ENCODE measurements around the gene ITGB2.
A peak's percentile ranks its signal among the peaks of the same experiment; 100 is the strongest.

The ITGB2 gene

GRCh38 chr21:44850905-44851657 is 69.6 kb downstream of the ITGB2 start:
- no peak overlapping the region for H3K4me3 ChIP-seq (ENCODE audit: low read depth, low read length)
- no peak for TF ChIP-seq CTCF (IDR thresholded peaks at IDR 0.05; ENCODE audit: insufficient read depth, low read depth, low read length, missing control alignments)
- DNase-seq (ENCODE audit: low read depth), result no peak

GRCh38 chr21:44850208-44850800 is 70.4 kb downstream of the ITGB2 start:
- H3K4me3 ChIP-seq (ENCODE audit: low read depth, low read length), result no peak overlapping the region
- TF ChIP-seq CTCF (IDR thresholded peaks at IDR 0.05; ENCODE audit: insufficient read depth, low read depth, low read length, missing control alignments), result no peak
- DNase-seq (ENCODE audit: low read depth), result no peak

- no peak overlapping the region for H3K4me3 ChIP-seq (ENCODE audit: low read depth, low read length)
- TF ChIP-seq CTCF (IDR thresholded peaks at IDR 0.05; ENCODE audit: insufficient read depth, low read depth, low read length, missing control alignments), result no peak
- no peak for DNase-seq (ENCODE audit: low read depth)
Measured at GRCh38 chr21:44849616-44850130, 71.0 kb downstream of the ITGB2 start.

- no peak overlapping the region for H3K4me3 ChIP-seq (ENCODE audit: low read depth, low read length)
- no peak for DNase-seq (ENCODE audit: low read depth)
- TF ChIP-seq CTCF (IDR thresholded peaks at IDR 0.05; ENCODE audit: insufficient read depth, low read depth, low read length, missing control alignments), result no peak
Measured at GRCh38 chr21:44848821-44849521, 71.7 kb downstream of the ITGB2 start.

GRCh38 chr21:44847261-44848056 is 73.2 kb downstream of the ITGB2 start:
- no peak for DNase-seq (ENCODE audit: low read depth)
- TF ChIP-seq CTCF (IDR thresholded peaks at IDR 0.05; ENCODE audit: insufficient read depth, low read depth, low read length, missing control alignments), result no peak
- H3K4me3 ChIP-seq (ENCODE audit: low read depth, low read length), result no peak overlapping the region

GRCh38 chr21:44846485-44847260 is 74.0 kb downstream of the ITGB2 start:
- no peak overlapping the region; the same call in 1 of the 2 replicates for H3K4me3 ChIP-seq (ENCODE audit: low read depth, low read length)
- TF ChIP-seq CTCF (IDR thresholded peaks at IDR 0.05; ENCODE audit: insufficient read depth, low read depth, low read length, missing control alignments), result no peak
- DNase-seq (ENCODE audit: low read depth), result peak; percentile 31
